Measurements from ENCODE around the gene CTNNA3. TPM values are rescaled to one million over a fixed set of nuclear protein-coding genes. Genes with fewer than 3 reads are reported as not detected.

CTNNA3 gene
- total and polyA plus RNA-seq, 3 donors from 2014 or later: 17.8 to 19.4 (median 18.3) TPM

DNA sequence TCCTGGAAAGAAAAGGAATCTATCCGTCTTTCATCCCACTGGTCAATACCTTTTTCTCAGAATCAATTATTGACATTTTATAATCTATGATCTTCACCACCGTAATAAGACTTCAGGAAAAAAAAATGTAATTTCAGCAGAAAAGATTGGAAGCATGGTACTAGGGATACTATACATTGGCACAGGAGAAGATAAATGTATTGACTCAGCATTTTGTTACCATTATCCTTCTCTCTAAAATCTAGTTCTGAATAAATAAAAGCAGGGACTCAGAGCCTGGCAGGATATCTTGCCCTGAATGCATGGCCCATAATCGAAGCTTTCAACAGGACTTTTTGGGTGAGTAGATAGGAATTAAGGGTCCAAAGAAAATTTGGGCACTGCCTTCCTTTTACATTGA is 649.5 kb downstream of the CTNNA3 start:
- Histone ChIP-seq H3K9me3 (no peaks in the 10 kb centered on the region), H3K4me3 (no peak overlapping the region), H3K4me1 (no peaks in the 10 kb centered on the region), H3K27ac (no peak overlapping the region), H3K36me3 (ENCODE audit: low read depth, missing control alignments) (no peaks in the 10 kb centered on the region), H3K27me3 (no peaks in the 10 kb centered on the region)
- 87 to 89% methylated on average over 3 of the region's 3 CpGs for WGBS, 2 donors
- intact Hi-C loops (cut with DNase I; ENCODE audit: low total_unique reads): no loop called here
- TF ChIP-seq, protein P1, sequence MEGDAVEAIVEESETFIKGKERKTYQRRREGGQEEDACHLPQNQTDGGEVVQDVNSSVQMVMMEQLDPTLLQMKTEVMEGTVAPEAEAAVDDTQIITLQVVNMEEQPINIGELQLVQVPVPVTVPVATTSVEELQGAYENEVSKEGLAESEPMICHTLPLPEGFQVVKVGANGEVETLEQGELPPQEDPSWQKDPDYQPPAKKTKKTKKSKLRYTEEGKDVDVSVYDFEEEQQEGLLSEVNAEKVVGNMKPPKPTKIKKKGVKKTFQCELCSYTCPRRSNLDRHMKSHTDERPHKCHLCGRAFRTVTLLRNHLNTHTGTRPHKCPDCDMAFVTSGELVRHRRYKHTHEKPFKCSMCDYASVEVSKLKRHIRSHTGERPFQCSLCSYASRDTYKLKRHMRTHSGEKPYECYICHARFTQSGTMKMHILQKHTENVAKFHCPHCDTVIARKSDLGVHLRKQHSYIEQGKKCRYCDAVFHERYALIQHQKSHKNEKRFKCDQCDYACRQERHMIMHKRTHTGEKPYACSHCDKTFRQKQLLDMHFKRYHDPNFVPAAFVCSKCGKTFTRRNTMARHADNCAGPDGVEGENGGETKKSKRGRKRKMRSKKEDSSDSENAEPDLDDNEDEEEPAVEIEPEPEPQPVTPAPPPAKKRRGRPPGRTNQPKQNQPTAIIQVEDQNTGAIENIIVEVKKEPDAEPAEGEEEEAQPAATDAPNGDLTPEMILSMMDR (IDR thresholded peaks at IDR 0.05): no peak
- TF ChIP-seq POLR2A (IDR thresholded peaks at IDR 0.05): no peak
- DNase-seq: no peak

DNA sequence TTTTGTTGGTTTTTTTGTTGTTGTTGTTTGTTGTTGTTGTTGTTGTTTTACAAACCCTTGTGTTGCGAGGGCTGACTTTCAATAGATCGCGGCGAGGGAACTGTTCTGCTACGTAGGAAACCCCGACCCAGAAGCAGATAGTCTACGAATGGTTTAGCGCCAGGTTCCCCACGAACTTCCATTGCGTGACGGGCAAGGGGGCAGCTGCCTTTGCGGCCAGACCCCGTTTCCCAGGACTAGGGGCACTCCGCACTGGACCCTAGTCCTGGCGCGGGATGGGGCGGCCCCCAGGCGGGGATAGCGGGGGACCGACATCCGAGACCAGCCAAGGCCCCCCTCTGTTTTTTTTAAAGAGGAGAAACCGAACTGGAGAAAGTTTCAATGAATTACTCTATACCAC is 650.6 kb downstream of the CTNNA3 start:
- 50 to 65% methylated on average over 21 to 22 of the region's 22 CpGs for WGBS, 2 donors
- no peaks in the 10 kb centered on the region for H3K9me3 ChIP-seq
- intact Hi-C loops (cut with DNase I; ENCODE audit: low total_unique reads): no loop called here
- DNase-seq: no peak
- H3K36me3 ChIP-seq (ENCODE audit: low read depth, missing control alignments): no peaks in the 10 kb centered on the region
- H3K4me1 ChIP-seq: no peaks in the 10 kb centered on the region
- H3K4me3 ChIP-seq: no peak overlapping the region
- no peak overlapping the region for H3K27ac ChIP-seq
- no peaks in the 10 kb centered on the region for H3K27me3 ChIP-seq
- no peak for TF ChIP-seq POLR2A (IDR thresholded peaks at IDR 0.05)
- TF ChIP-seq, protein P1 (IDR thresholded peaks at IDR 0.05): no peak

DNA sequence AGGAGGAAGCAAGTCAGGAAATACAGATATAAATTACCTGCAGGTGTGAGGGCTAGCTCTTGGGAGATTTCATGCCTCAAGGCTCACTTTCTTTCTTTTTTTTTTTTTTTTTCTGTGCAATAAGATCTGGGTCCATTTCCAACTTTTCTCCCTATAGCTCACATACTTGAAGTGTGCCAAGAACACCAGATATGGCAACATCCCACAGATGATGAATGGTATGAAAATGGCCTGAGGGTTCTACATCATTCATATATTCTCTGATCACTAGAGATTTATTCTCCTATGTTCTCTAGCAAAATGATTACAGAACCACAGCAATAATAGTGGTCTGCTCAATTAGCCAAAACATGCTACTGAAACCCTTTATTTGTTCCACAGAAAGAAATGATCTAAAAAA is 653.0 kb downstream of the CTNNA3 start:
- intact Hi-C loops (cut with DNase I; ENCODE audit: low total_unique reads): no loop called here
- H3K27ac ChIP-seq: no peak overlapping the region

DNA sequence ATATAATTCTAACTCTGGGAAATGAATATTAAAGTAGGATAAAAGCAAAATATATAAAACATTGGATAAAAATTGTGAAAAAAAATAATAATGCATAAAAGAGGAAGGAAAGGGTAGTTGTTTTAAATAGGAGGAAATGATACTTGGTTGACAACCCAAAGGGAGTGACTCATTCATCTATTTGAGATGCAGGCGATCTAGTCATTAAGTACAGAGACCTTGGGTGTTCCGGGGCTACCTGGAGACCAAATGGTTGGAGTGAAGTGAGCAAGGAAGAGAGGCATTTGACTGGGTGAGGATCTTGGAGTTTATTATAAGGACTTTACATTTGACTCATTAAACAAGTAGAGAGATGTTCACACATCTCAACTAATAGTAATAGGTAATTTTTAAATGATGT is 659.2 kb downstream of the CTNNA3 start:
- TF ChIP-seq POLR2A (IDR thresholded peaks at IDR 0.05): no peak
- TF ChIP-seq, protein P1 (IDR thresholded peaks at IDR 0.05): no peak
- H3K9me3 ChIP-seq: no peaks in the 10 kb centered on the region
- WGBS, 2 donors: 80 to 88% methylated on average over 2 of the region's 2 CpGs
- H3K4me3 ChIP-seq: no peak overlapping the region
- H3K4me1 ChIP-seq: no peaks in the 10 kb centered on the region
- no peaks in the 10 kb centered on the region for H3K36me3 ChIP-seq (ENCODE audit: low read depth, missing control alignments)
- intact Hi-C loops (cut with DNase I; ENCODE audit: low total_unique reads): no loop called here
- no peak overlapping the region for H3K27ac ChIP-seq
- DNase-seq: no peak
- no peaks in the 10 kb centered on the region for H3K27me3 ChIP-seq

More for the DNA sequence above, 653.0 kb downstream of the CTNNA3 start:
- Histone ChIP-seq H3K36me3 (ENCODE audit: low read depth, missing control alignments) (no peaks in the 10 kb centered on the region), H3K4me1 (no peaks in the 10 kb centered on the region), H3K27me3 (no peaks in the 10 kb centered on the region), H3K4me3 (no peak overlapping the region), H3K9me3 (no peaks in the 10 kb centered on the region)
- TF ChIP-seq, protein P1 (IDR thresholded peaks at IDR 0.05): no peak
- no peak for TF ChIP-seq POLR2A (IDR thresholded peaks at IDR 0.05)
- DNase-seq: no peak

DNA sequence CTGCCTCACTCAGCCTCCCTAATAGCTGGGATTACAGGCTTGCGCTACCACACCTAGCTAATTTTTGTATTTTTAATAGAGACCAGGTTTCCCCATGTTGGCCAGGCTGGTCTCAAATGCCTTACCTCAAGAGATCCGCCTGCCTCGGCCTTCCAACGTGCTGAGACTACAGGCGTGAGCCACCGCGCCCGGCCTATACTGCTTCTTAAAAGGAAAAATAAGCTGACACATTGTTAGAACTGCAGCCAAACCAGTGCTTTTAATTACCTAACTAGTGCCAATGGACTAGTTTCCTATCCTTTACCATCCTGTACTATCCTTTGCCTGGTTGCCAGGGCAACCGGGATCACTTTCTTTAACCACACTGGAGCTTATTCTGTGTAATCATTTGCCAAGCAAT is 662.1 kb downstream of the CTNNA3 start:
- no peak for DNase-seq
- 65 to 89% methylated on average over 9 of the region's 9 CpGs for WGBS, 2 donors
- intact Hi-C loops (cut with DNase I; ENCODE audit: low total_unique reads): no loop called here
- Histone ChIP-seq H3K4me1 (no peaks in the 10 kb centered on the region), H3K4me3 (no peak overlapping the region), H3K27ac (no peak overlapping the region), H3K27me3 (no peaks in the 10 kb centered on the region), H3K36me3 (ENCODE audit: low read depth, missing control alignments) (no peaks in the 10 kb centered on the region), H3K9me3 (no peaks in the 10 kb centered on the region)
- no peak for TF ChIP-seq POLR2A (IDR thresholded peaks at IDR 0.05)
- TF ChIP-seq, protein P1 (IDR thresholded peaks at IDR 0.05): no peak

Data from testis (tissue), 3 donors.